HG03520 (cell line): ENCODE results near the gene MYD88.
A peak's percentile ranks its signal among the peaks of the same experiment; 100 is the strongest.

Experiments used
- ATAC-seq: cut with Tn5 transposase; IDR thresholded peaks from one replicate; pipeline ENCODE4 v1.9.1; 2021; ENCODE audit warnings: mild to moderate bottlenecking, moderate library complexity; ENCODE audit not compliant: unreplicated experiment

The MYD88 gene

DNA sequence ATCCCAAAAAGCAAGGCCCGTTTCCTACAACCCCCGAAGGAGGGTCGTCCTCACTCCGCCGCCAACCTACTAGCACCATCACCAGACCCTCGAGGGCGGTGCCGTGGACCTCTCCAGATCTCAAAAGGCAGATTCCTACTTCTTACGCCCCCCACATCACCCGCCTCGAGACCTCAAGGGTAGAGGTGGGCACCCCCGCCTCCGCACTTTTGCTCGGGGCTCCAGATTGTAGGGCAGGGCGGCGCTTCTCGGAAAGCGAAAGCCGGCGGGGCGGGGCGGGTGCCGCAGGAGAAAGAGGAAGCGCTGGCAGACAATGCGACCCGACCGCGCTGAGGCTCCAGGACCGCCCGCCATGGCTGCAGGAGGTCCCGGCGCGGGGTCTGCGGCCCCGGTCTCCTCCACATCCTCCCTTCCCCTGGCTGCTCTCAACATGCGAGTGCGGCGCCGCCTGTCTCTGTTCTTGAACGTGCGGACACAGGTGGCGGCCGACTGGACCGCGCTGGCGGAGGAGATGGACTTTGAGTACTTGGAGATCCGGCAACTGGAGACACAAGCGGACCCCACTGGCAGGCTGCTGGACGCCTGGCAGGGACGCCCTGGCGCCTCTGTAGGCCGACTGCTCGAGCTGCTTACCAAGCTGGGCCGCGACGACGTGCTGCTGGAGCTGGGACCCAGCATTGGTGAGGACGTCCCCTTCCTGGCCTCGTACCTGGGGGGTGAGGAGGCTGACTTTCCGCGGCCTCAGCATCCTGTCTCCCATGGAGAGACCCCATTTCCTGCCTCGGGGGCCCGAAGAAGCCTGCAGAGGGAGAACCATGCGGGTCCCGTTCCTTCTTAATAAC is at the start of gene MYD88:
Gene MYD88 (plus strand): TSS at position 313 of the 842 bp plus-strand sequence. CDS start 40 bp downstream, at position 353.
- ATAC-seq: peak; percentile 33

DNA sequence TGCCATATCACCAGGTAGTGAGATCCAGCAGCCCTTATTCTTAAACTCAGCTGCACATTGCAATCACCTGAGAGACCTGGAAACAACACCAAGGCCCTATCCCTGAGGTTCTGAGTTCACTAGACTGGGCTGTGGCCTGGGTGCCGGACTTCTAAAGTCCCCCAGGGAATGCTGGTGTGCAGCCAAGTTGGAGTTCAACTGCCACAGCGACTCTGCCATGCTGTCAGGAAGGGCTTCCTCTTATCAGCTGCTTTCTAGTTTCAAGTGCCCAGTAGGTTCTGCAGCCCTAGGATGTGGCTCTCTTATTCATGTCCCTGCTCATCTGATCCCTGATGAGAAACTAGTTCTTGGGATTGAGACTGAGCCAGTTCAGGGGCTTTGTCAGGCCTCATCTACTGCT is 49.3 kb upstream of the MYD88 start:
- no peak for ATAC-seq

DNA sequence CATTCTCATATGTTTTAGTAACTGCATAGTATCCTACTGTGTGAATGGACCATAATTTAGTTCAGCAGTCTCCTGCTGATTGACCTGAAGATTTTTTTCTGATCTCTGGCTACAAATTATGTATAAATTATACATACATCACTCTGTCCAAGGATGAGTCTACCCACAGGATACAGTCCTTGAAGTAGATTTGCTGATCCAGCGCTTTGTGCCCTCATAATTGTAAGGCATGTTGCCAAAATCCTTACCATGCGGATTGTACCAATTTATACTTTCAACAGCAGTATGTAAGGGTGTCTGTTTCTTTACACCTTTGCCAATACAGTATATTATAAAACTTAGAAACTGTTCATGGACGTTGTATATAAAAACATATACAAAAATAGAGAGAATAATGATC is 48.0 kb upstream of the MYD88 start:
- no peak for ATAC-seq

DNA sequence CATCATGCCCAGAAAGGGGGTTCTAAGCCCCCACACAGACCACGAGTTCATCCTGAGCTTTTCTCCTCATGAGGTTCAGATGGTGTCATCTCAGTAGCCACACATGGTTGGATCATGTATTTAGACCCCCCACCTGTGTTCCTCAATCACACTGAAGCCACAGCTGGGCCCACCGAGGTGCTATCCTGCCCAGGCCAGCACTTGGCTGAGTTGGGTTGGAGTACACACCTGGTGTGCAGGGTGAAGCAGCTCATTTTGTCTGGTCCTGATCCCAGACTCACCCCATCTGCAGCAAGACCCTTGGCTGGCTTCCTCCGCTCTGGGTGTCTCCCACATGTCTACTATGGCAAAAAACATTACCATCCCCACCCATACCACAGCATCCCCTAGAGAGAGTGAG is 43.5 kb upstream of the MYD88 start:
- no peak for ATAC-seq

DNA sequence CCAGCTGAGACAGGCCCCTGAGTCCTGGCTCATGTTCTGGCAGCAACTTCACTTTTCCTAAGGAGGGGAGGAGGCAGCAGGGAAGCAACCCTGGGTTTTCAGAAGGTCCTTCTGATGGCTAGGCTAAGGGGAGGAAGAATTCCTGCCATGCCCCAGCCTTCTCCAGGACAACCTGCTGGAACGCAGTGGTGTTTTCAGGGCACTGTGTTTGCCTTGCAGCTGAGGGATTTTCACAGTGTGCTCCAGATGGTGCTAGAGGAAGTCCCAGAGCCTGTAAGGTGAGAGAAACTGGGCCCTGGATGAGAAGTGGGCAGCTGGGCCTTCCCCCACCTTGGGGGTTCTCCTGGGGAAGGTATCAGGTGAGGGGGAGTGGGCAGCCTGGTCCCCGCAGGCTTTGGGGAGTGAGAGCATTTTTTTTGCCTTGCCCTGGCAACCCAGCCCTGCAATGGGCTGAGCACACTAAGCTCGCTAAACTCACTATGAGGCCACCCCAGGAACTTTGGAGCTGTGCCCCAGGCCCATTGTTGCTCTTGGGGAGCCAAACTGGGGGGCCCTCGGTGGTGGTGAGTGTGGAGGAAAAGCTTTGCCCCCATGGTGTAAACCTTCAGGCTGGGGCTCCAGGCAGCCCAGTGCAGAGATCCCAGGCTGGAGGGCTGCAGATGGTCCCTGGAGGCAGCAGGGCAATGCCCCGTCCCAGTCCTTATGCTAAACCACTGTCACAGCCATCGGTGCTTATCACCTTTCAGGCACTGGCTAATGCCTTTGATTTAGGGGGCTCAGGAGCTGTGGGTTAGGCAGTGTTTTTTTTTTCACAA is 42.6 kb upstream of the MYD88 start:
- no peak for ATAC-seq

DNA sequence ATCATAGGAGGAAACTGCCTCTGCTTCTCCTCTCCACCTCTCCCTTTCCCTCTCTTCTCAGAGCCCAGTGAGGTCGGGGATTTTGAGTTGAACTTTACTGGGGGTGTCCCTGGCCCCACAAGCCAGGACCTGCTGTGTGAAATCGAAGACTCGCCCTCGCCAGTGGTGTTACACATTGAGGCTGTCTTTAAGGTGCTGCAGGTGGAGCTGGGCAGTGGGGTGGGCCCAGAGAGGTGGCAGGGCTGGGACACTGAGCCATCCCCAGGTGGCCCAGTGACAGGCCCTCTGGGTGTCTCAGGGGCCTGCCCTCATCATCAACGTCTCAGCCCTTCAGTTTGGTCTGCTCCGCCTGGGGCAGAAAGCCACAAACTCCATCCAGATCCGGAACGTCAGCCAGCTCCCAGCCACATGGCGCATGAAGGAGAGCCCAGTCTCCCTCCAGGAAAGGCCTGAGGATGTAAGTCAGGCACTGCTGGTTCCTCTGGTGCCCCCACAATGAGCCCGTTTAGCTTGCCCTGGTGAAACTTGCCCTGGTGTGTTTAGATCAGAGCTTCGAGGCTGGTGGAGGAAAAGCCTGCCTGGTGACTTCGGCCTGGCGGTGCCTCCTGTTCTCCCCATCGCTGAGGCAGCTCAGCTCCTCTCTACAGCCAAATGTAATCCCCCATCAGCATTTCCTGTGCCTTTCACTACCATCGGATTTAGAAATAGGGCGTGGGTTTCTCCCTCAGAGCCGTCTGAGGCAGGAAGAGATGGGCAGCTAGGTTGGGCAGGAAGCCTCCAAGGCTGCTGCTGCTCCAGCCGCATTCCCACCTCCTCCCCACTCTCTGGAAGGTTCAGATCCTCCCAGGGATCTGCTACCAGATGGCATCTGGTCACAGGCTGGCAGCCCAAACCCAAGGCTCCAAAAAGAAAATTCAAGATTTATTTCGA is 40.8 kb upstream of the MYD88 start:
- no peak for ATAC-seq

DNA sequence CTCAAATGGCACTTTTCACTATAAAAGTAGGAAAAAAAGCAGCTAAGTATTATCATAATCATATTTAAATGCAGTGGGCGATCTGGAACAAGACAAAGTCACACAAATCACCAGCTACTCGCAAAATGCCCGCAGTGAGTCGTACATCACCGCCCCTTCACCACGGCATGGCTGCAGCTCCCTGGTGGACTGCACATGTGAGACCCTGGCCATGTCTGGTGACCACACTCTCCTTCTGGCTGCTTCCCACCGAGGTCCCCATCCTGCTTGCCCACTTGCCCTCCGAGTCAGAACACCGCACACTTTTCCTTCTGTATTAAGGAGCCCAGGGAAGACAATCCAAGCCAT is 40.1 kb upstream of the MYD88 start:
- no peak for ATAC-seq

DNA sequence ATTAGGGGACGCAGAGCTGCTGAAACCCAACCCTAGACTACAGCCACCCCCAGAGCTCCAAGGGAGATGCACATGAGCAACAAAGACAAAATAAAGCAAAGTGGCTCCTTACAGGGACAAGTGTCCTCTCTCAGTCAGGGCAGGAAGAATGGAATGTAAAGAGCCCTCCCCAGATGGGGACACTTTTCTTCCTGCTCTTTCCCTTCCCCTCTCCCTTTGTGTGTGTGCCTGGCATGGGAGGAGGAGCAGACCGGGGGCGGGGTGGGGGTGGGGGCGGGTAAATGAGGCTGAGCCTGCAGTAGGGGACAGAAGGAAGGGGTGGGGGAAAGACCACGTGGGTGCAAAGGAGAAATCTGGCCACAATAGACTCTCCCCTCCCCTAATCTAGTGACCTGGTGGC is 38.9 kb upstream of the MYD88 start:
- no peak for ATAC-seq

DNA sequence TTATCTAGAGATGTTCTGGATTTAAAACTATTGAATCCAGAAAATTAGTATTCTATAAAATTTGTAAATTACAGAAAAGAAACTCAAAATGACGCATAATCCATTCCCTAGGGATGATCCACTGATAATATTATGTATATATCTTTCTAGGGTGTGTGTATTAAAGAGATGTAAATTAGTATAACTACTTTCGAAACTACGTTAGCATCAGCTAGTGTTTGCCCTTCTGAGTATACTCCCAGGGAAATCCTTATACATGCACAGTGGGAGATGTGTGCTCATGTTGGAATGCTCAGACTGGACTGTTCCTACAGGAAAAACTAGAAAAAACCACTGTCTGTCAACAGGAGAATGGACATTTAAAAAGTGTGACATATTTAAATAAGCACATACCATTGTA is 38.0 kb upstream of the MYD88 start:
- ATAC-seq: no peak

DNA sequence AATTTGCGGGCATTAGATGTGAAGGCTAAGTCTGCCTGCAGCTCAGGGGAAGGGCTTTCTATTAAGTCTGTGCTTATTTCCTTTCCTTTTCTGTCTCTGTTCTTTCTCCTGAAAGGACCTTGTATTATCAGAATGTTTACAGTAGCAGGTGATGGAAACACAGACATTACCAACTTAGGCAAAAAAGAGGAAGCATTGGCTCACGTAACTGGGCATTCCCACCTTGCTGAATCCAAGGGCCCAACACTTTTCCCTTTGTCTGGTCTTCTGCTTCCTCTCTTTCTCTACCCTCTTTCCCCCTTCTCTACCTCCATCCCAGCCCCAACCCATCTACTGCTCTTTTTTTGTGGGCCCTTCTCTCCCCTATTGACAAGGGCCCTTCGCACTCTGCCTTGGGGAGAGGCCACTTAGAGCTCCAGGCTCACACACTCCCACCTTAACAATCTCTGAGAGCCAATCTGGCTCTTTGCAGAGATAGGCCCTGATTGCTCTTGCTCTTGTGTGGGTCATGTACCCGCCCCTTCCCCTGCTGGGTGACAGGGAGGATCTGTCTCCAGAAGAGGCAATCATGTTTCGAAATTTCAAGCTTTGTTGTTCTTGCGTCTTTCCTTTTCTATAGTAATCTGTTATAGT is 36.5 kb upstream of the MYD88 start:
- no peak for ATAC-seq

DNA sequence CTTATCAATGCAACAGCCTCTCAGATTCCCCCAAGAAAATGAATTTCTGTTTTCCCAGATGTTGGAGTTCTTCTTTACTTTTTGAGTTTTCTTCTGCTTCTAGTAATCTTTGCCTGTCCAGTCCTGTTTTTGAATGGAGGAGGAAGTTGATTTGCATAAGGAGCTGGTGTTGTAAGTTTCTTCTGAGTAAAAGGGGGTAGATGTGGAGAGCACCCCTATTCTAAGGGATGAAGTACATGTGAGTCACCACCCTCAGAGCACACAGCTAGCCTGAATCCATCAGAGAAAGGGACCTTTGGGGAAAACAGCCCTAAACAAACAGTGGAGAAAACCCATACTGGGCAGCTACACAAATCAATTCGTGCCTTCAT is 36.0 kb upstream of the MYD88 start:
- no peak for ATAC-seq

DNA sequence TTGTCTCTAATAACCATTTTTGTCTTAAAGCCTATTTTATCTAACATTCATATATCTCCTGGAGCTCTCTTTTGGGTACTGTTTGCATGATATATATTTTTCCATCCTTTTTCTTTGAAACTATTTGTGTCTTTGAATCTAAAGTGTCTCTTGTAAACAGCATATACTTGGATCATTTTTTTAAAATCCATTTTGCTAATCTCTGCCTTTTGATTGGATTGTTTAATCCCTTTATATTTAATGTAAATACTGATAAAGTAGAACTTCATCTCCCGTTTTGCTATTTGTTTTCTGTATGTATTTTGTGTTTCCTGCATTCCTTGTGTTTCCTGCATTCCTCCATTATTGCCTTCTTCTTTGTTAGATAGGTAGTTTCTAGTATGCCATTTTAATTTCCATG is 32.9 kb upstream of the MYD88 start:
- no peak for ATAC-seq

DNA sequence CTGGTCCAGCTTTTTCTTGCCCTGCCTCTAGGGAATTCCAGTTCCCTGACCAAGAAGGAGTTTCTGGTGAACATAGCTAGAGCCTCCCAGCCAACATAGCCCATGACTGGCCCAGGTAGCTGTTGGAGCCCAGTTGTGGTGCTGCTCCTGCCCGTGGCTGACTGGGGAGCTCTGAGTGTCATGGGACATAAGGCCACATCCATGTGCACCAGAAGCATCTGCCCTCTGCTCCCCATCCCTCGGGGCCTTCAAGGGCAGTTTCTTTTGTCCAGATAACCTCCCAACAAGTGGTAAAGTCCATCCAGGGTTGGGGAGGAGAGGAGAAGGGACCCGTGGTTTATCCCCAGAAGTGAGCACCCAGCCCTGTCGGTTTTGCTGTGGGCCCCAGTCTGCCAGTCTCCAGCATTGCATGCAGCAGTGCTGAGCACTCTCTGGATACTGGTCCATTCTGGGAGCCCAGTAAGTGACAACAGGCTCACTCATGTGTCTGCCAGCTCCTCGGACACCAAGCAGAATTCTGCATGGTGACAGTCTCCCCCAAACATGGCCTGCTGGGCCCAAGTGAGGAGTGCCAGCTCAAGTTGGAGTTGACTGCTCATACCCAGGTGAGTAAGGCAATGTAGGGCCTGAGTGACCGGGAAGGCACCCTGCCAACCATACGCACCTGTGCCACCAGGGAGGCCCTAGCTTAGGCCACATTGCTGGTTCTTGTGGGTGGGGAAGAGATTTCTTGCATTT is 30.4 kb upstream of the MYD88 start:
- no peak for ATAC-seq

DNA sequence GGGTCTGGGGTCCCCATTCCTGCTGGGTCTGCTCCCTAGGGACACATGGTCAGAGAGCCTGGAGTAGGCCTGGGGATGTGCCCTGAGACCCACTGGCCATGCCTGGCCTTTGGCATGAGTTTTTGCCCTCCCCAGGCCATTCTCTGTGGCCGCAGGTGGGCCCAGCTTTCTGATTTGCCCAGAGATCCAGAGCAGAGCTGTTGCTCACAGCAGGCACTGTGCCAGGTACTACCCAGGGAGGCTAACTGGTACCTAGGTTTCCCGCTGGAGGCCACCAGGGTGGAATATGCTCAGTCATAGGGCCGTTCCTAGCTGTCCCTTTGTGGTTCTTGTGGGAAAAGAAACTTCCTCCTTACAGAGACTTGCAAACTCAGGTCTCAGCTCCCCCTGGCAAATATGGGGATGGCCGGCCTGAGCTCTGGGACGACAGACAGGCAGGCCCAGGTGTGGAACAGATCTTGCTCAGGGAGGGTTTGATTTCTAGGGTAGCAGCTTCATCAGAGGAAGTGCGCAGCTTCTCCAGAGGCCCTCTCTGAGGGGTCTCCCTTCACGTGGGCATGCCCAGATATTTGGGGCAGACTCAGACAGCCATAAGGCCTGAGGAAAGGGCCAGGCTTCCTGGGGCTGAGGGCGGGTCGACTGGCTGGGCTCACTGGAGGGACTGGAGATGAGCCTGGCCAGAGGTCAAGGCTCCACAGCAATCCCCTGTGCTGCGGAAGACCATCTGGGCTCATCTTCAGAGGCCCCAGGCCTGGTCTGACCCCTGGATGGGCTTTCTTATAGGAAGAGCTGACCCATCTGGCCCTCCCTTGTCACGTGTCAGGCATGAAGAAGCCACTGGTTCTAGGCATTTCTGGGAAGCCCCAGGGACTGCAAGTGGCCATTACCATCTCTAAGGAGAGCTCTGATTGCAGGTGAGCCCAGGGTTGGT is 29.5 kb upstream of the MYD88 start:
- no peak for ATAC-seq

DNA sequence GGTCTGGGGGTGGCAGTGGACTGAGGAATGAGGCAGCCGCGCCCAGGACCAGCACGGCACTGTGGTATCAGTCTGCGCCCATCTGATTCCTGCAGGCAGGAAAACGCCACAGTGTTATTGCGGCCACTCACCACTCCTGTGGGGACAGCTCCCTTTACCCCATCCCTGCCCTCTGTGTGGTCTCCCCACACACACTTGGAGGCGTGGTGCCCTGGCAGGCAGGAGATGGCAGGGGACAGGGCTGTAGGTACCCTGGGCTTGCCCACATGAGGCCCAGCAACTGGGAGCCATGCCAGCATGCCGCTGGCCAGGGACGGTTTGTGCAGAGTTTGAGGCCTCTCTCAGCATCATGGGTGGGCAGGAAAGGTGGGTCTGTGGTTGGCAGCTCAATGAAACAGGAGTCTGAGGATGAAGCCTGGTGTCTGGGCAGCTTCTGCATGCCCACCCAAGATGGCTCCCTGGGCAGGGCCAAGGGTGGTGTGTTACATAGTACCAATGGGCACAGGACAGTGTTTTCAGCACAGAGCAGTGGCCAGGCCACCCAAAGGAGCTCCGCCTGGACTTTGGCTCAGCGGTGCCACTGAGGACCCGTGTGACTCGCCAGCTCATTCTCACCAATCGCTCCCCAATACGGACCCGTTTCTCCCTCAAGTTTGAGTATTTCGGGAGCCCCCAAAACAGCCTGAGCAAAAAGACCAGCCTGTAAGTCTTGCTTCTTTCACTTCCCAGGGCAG is 28.7 kb upstream of the MYD88 start:
- no peak for ATAC-seq

DNA sequence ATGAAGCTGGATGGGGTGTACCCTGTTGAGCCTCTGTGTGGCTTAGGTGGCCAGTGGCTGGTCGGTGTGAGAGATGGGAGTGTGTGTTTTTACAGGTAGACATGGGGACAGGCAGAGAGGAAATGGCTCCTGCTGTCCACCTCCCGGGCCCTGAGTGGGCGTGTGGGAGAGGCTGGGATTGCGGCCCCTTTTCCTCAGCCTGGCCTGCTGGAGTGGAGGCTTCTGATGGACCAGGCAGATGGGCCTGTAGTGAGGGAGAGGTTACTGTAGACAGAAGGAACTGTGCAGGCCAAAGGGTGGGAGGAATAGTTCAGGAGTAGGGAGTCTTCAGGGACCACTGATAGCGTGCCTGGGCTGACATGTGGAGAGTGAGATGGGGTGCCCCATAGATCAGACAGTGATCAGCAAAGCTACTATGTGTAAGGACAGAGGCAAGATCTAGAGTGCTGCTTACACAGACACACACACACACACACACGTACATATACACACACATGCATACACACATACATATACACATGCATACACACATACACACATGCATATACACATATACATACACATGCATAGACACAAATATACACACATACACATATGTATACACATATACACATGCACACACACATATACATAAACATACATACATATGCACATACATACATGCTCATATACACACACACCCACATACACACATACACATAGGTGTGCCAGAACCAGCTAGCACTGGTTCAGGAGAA is 28.0 kb upstream of the MYD88 start:
- no peak for ATAC-seq

DNA sequence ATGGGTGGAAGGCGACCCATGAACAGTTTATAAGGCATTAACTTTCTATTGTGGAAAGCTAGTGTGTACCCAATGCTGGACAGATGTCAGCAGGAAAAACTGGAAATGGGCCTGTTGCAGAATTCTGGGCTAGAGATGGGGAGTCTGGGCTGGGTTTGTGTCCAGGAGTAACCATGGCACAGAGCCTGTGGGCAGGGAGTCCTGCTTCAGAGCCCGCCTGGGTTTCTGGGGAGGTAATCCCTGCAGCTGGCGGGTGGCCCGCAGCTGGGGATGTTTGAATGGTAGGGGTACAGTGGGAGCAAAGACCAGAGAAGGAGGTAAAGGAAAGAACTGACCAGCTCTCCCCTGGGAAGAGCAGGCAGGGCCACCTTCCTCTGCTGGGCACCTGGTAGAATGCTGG is 27.3 kb upstream of the MYD88 start:
- ATAC-seq: no peak
